Ishikawa (cell line): ENCODE results near the gene RARA.

Experiments
- CEBPB ChIP-seq: IDR thresholded peaks from 2 replicates; pipeline ENCODE4 v1.6.1; 2012
- CREB1 ChIP-seq: IDR thresholded peaks from 2 replicates; pipeline ENCODE4 v1.6.1; 2012; ENCODE audit warnings: low read depth
- EGR1 ChIP-seq: IDR thresholded peaks from 2 replicates; pipeline ENCODE4 v1.6.1; 2012
- EP300 ChIP-seq: IDR thresholded peaks from 2 replicates; pipeline ENCODE4 v1.6.1; 2012; ENCODE audit warnings: borderline replicate concordance
- FOXM1 ChIP-seq: IDR thresholded peaks from 2 replicates; pipeline ENCODE4 v1.6.1; 2012; ENCODE audit warnings: low read depth, borderline replicate concordance
- MAX ChIP-seq: IDR thresholded peaks from 2 replicates; pipeline ENCODE4 v1.6.1; 2012
- NFIC ChIP-seq: IDR thresholded peaks from 2 replicates; pipeline ENCODE4 v1.6.1; 2012
- RAD21 ChIP-seq: IDR thresholded peaks from 2 replicates; pipeline ENCODE4 v1.6.1; 2012; ENCODE audit warnings: low read depth
- REST ChIP-seq: IDR thresholded peaks from 2 replicates; pipeline ENCODE4 v1.6.1; 2012; ENCODE audit warnings: low read depth, mild to moderate bottlenecking
- TAF1 ChIP-seq: IDR thresholded peaks from 2 replicates; pipeline ENCODE4 v1.6.1; 2012; ENCODE audit warnings: low read depth, mild to moderate bottlenecking
- TCF12 ChIP-seq: IDR thresholded peaks from 2 replicates; pipeline ENCODE4 v1.6.1; 2012; ENCODE audit warnings: low read depth
- TEAD4 ChIP-seq: IDR thresholded peaks from 2 replicates; pipeline ENCODE4 v1.6.1; 2012
- USF1 ChIP-seq: IDR thresholded peaks from 2 replicates; pipeline ENCODE4 v1.6.1; 2012
- YY1 ChIP-seq: IDR thresholded peaks from 2 replicates; pipeline ENCODE4 v1.6.1; 2012; ENCODE audit warnings: low read depth
- ZBTB7A ChIP-seq: IDR thresholded peaks from 2 replicates; pipeline ENCODE4 v1.6.1; 2012; ENCODE audit warnings: low read depth

The RARA gene

DNA sequence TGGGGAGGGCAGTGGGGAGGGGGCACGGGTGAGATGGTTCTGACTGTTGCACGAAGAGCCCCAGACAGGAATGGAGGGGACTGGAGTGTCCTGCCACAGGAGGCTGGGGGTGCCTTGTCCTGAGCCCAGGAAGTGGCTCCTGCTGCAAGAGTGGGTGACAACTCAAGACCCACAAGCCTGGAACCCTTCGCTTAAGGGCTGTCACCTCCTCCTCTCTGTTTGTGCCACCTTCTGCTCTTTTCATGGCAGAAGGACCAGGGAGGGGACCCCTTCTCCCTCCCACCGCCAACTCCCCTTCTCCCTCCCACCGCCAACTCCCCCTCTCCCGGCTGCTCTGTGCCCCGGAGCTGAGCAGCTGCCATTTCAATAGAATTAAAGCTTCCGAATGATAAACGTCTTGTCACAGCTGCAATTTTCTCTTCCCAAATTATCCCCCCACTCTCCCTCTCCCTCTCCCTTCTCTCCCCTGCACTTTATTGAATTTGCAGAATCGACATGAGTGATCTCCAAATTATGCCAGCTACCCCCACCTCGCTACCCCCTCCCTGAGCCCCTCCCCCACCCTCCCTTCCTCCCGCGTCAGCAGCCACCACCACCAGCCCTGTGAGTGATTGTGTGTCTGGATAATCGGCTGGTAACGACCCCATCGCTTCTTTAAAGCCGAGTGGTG, 41.8 kb downstream of the RARA start:
- no peak for TF ChIP-seq FOXM1
- TF ChIP-seq RAD21 = no peak
- TF ChIP-seq ZBTB7A = no peak
- no peak for TF ChIP-seq USF1
- TF ChIP-seq CEBPB = no peak
- no peak for TF ChIP-seq EP300
- TF ChIP-seq REST = no peak
- no peak for TF ChIP-seq CREB1
- TF ChIP-seq NFIC = no peak
- no peak for TF ChIP-seq TEAD4
- TF ChIP-seq YY1 = no peak

DNA sequence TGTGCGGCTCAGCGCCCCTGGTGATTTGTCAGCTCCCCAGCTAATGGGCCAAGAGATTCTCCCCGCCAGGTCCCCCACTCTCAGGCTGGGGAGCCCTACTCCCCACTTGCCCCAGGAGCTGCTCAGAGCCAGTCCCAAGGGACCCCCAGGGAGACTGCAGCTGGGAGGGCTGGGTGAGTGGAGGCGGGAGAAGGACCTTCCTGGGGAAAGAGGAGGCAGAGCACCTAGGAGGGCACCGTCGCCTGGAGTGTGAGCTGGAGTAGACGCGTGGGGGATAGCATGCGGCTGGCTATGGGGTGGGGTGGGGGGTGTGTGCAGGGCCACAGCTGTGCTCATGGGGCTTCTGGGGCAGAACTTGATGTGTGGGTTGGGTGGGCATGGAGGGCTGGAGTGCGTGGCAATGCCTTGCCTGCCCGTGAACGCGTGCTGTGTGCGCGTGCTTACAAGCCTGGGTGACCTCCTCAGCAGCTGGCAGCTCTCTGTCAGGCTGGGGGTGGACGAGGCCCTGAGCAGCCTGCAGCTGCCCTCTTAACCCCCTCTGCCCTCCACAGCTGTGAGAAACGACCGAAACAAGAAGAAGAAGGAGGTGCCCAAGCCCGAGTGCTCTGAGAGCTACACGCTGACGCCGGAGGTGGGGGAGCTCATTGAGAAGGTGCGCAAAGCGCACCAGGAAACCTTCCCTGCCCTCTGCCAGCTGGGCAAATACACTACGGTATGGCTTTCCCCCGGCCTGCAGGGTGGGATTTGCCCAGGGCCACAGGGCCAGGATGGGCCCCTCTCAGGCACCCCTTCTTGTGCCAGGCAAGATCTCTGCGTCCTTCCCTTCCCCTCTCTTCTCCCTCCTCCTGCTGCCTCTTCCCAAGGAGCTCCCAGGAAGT, 42.6 kb downstream of the RARA start:
- no peak for TF ChIP-seq ZBTB7A

GRCh38 chr17:40352237-40352778, 43.3 kb downstream of the RARA start:
- TF ChIP-seq TCF12 (no peak), YY1 (no peak), TAF1 (no peak), ZBTB7A (no peak), FOXM1 (no peak), REST (no peak), EGR1 (no peak), EP300 (no peak), NFIC (no peak), MAX (no peak), TEAD4 (no peak), USF1 (no peak), RAD21 (no peak), CREB1 (no peak), CEBPB (no peak)

GRCh38 chr17:40352779-40353394, 43.9 kb downstream of the RARA start:
- no peak for TF ChIP-seq FOXM1
- TF ChIP-seq RAD21 = no peak

DNA sequence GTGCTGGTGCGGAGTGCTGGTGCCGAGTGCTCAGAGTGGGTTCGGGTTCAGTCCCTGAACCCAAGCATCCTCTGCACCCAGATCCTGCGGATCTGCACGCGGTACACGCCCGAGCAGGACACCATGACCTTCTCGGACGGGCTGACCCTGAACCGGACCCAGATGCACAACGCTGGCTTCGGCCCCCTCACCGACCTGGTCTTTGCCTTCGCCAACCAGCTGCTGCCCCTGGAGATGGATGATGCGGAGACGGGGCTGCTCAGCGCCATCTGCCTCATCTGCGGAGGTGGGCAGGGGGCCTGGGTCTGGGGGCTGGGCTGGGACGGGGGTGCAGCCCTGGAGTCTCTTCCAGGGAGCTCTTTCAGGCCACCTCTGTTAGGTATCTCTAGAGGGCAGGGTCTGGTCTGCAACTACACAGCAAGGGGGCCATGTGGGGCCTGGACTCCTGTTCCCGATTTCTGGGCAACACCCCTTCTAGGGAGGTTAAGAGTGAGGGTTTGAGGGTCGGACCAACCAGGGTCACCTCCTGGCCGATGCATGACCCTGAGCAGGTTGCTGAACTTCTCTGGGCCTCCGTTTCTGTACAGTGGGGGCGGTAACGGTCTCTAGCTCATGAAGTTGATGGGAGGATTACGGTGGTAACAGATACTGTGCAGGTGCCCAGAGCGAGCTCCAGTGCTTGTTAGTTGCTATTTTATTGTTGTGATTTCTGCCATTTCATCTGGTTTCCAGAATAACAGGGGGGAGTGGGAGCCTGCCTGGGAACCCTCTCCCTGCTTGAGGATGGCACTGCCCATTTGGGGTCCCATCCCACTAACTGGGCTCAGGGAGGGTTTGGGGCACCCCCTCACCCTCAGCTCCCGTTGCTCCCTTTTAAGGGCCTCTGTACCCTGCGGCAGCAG, 45.5 kb downstream of the RARA start:
- TF ChIP-seq EGR1 = no peak
- TF ChIP-seq USF1 = no peak
- peak; percentile 67; the same call in 1 of the 2 replicates for TF ChIP-seq ZBTB7A
